Neural cell (in vitro differentiated cells): ENCODE results near the gene METTL9. TPM values are rescaled to one million over a fixed set of nuclear protein-coding genes. Genes with fewer than 3 reads are reported as not detected.

Experiments used
- H2AFZ ChIP-seq: fragments of 200-600, 300-800 bp; sonication (generic), shearing (Covaris generic); 2 replicates; pipeline ENCODE4 v1.6.0; 2014; ENCODE audit warnings: low read depth, mild to moderate bottlenecking, antibody characterized with exemption, low read length, moderate library complexity
- H3F3A ChIP-seq: fragments of 200-600 bp; shearing (Covaris generic); 2 replicates; pipeline ENCODE4 v1.6.1; 2016; ENCODE audit warnings: mild to moderate bottlenecking, moderate library complexity, mixed read lengths, antibody characterized with exemption, low read length; ENCODE audit not compliant: insufficient read depth, poor library complexity, severe bottlenecking
- H3K27ac ChIP-seq: fragments of 200-600, 300-800 bp; sonication (generic), shearing (Covaris generic); 2 replicates; pipeline ENCODE4 v1.5.1; 2014; ENCODE audit warnings: mild to moderate bottlenecking, low read length, moderate library complexity
- H3K27me3 ChIP-seq: fragments of 300-800, 200-600 bp; sonication (generic), shearing (Covaris generic); 2 replicates; pipeline ENCODE4 v1.6.0; 2014; ENCODE audit warnings: mild to moderate bottlenecking, low read depth, low read length, moderate library complexity; ENCODE audit not compliant: insufficient read depth
- H3K36me3 ChIP-seq: fragments of 300-800, 200-600 bp; sonication (generic), shearing (Covaris generic); 2 replicates; pipeline ENCODE4 v1.5.1; 2014; ENCODE audit warnings: mild to moderate bottlenecking, antibody characterized with exemption, low read length, moderate library complexity; ENCODE audit not compliant: insufficient read depth
- H3K4me2 ChIP-seq: fragments of 300-800, 200-600 bp; sonication (generic), shearing (Covaris generic); 2 replicates; pipeline ENCODE4 v1.6.0; 2014; ENCODE audit warnings: mild to moderate bottlenecking, low read length
- H3K4me3 ChIP-seq: fragments of 300-800, 200-600 bp; sonication (generic), shearing (Covaris generic); 2 replicates; pipeline ENCODE4 v1.5.1; 2014; ENCODE audit warnings: mild to moderate bottlenecking, low read length, moderate library complexity
- H3K79me2 ChIP-seq: fragments of 200-600 bp; shearing (Covaris generic); replicated peaks from 2 replicates; pipeline ENCODE4 v1.6.0; 2014; ENCODE audit warnings: mild to moderate bottlenecking, low read length, moderate library complexity; ENCODE audit not compliant: insufficient read depth
- H3K9ac ChIP-seq: fragments of 300-800, 200-600 bp; sonication (generic), shearing (Covaris generic); 2 replicates; pipeline ENCODE4 v1.6.1; 2016; ENCODE audit warnings: mild to moderate bottlenecking, low read length, mixed read lengths
- H3K9me2 ChIP-seq: fragments of 200-600 bp; shearing (Covaris generic); 2 replicates; pipeline ENCODE4 v1.6.1; 2016; ENCODE audit warnings: mild to moderate bottlenecking, low read length, mixed read lengths; ENCODE audit not compliant: insufficient read depth
- H3K9me3 ChIP-seq: fragments of 200-600, 300-800 bp; sonication (generic), shearing (Covaris generic); 2 replicates; pipeline ENCODE4 v1.6.1; 2016; ENCODE audit warnings: mild to moderate bottlenecking, mixed run types, low read length, moderate library complexity, mixed read lengths
- H4K20me1 ChIP-seq: fragments of 200-600 bp; shearing (Covaris generic); 2 replicates; pipeline ENCODE4 v1.6.1; 2016; ENCODE audit warnings: mild to moderate bottlenecking, mixed run types; ENCODE audit not compliant: insufficient read depth
- CTCF ChIP-seq: fragments of 450-650 bp; IDR thresholded peaks from 2 replicates; pipeline ENCODE4 v1.5.1; 2014; ENCODE audit warnings: antibody characterized with exemption, mild to moderate bottlenecking, moderate library complexity; ENCODE audit not compliant: poor library complexity, severe bottlenecking
- EP300 ChIP-seq: fragments of 450-650 bp; conservative IDR thresholded peaks from 2 replicates; pipeline ENCODE4 v1.6.1; 2014; ENCODE audit warnings: antibody characterized with exemption, mild to moderate bottlenecking, moderate library complexity; ENCODE audit not compliant: poor library complexity, severe bottlenecking
- EZH2 ChIP-seq: fragments of 200-600, 300-800 bp; shearing (Covaris generic), sonication (generic); IDR thresholded peaks from 2 replicates; pipeline ENCODE4 v1.6.1; 2014; ENCODE audit warnings: antibody characterized with exemption, low read length, borderline replicate concordance, mild to moderate bottlenecking; ENCODE audit not compliant: insufficient read depth, poor library complexity, severe bottlenecking
- MXI1 ChIP-seq: fragments of 450-650 bp; conservative IDR thresholded peaks from 2 replicates; pipeline ENCODE4 v1.6.1; 2014; ENCODE audit warnings: antibody characterized with exemption, mild to moderate bottlenecking; ENCODE audit not compliant: poor library complexity, severe bottlenecking
- POLR2AphosphoS5 ChIP-seq: IDR thresholded peaks from 2 replicates; pipeline ENCODE4 v1.6.1; 2012
- RAD21 ChIP-seq: fragments of 450-650 bp; conservative IDR thresholded peaks from 2 replicates; pipeline ENCODE4 v1.6.1; 2014; ENCODE audit warnings: antibody characterized with exemption, mild to moderate bottlenecking, moderate library complexity
- REST ChIP-seq: IDR thresholded peaks from 2 replicates; pipeline ENCODE4 v1.6.1; 2012; ENCODE audit warnings: borderline replicate concordance
- SMC3 ChIP-seq: fragments of 450-650 bp; conservative IDR thresholded peaks from 2 replicates; pipeline ENCODE4 v1.6.1; 2014; ENCODE audit warnings: antibody characterized with exemption, mild to moderate bottlenecking, moderate library complexity; ENCODE audit not compliant: poor library complexity
- TAF1 ChIP-seq: IDR thresholded peaks from 2 replicates; pipeline ENCODE4 v1.6.1; 2012; ENCODE audit warnings: low read depth
- polyA plus RNA-seq: library from polyadenylated mRNA; depleted of rRNA; stranded (reverse); fragments of >200 nt; gene quantifications from 2 replicates; pipeline ENCODE4 v1.2.3, GENCODE V29; 2014

The METTL9 gene
- polyA plus RNA-seq, 1 donor from 2014 or later, result 483 TPM

GRCh38 chr16:21610766-21611165 lies 11.4 kb downstream of the METTL9 start:
- no peak overlapping the region for H2AFZ ChIP-seq
- no peaks in the 10 kb centered on the region for H4K20me1 ChIP-seq
- TF ChIP-seq MXI1 (no peak), REST (no peak), SMC3 (no peak), CTCF (no peak), EP300 (no peak), EZH2 (no peak), RAD21 (no peak), TAF1 (no peak), POLR2AphosphoS5 (no peak)
- no peaks in the 10 kb centered on the region for H3K36me3 ChIP-seq
- H3K9ac ChIP-seq, result peak overlapping the region; percentile 60
- H3K9me2 ChIP-seq, result no peaks in the 10 kb centered on the region
- H3K9me3 ChIP-seq, result no peaks in the 10 kb centered on the region
- peaks cover 3% of the 10 kb centered on the region for H3F3A ChIP-seq
- H3K27me3 ChIP-seq, result no peaks in the 10 kb centered on the region
- H3K27ac ChIP-seq, result peak overlapping the region; percentile 94
- peak overlapping the region; percentile 49 for H3K4me2 ChIP-seq
- peak overlapping the region; percentile 54 for H3K4me3 ChIP-seq
- H3K79me2 ChIP-seq, result peaks cover 92% of the 10 kb centered on the region

GRCh38 chr16:21611198-21611555 lies 11.8 kb downstream of the METTL9 start:
- Histone ChIP-seq H3K9me2 (no peaks in the 10 kb centered on the region), H3K4me2 (peak overlapping the region; percentile 23), H3K4me3 (peak overlapping the region; percentile 54), H3K36me3 (no peaks in the 10 kb centered on the region), H3K27ac (peak overlapping the region; percentile 94), H3K9me3 (no peaks in the 10 kb centered on the region), H3F3A (peaks cover 3% of the 10 kb centered on the region), H2AFZ (no peak overlapping the region), H3K79me2 (peaks cover 93% of the 10 kb centered on the region), H3K9ac (peak overlapping the region; percentile 60), H4K20me1 (no peaks in the 10 kb centered on the region), H3K27me3 (no peaks in the 10 kb centered on the region)
- TF ChIP-seq MXI1, result no peak
